ENCODE measurements around the gene COPS9. TPM values are rescaled to one million over a fixed set of nuclear protein-coding genes. Genes with fewer than 3 reads are reported as not detected.

The COPS9 gene
- total RNA-seq (40.4 and 48.7 TPM in 2 replicates), polyA plus RNA-seq (50.1 and 69.9 TPM in 2 replicates), polyA minus RNA-seq (25.6 and 41.1 TPM in 2 replicates)
- total RNA-seq (2013) = 83.3 TPM

GRCh38 chr2:240136013-240136670 lies at the start of gene COPS9:
Gene COPS9 (minus strand): TSS chr2:240136305. CDS start chr2:240136284, 21 bp downstream.
- peaks cover 0 to 23% of the 10 kb centered on the region in 2 experiments for H3K36me3 ChIP-seq (replicated peaks in 1 of 2; ENCODE audit: control extremely low read depth in 1 of 2, control insufficient read depth in 1 of 2, extremely low read depth in 1 of 2, insufficient read depth in 2 of 2, low read length in 1 of 2)
- peak within 1 kb of the TSS; percentile 84 for H3K27ac Mint-ChIP-seq
- H3K79me2 ChIP-seq (ENCODE audit: control insufficient read depth, insufficient read depth, low read length) = peaks cover 34% of the 10 kb centered on the region
- H2AFZ ChIP-seq (ENCODE audit: insufficient read depth, low read depth, low read length, poor library complexity, severe bottlenecking) = peak within 1 kb of the TSS; percentile 99
- H3K4me3 Mint-ChIP-seq = peak within 1 kb of the TSS; percentile 93
- H4K20me1 ChIP-seq (ENCODE audit: control insufficient read depth, insufficient read depth, low read length, poor library complexity, severe bottlenecking) = peaks cover 19% of the 10 kb centered on the region
- peak within 1 kb of the TSS; percentile 94 for H3K4me2 ChIP-seq (replicated peaks; ENCODE audit: low read depth, low read length, poor library complexity, severe bottlenecking)
- ChIA-PET POLR2A (no interaction called here), CTCF (no interaction called here)
- peak within 1 kb of the TSS; percentile 63 to 87 (median 67) for H3K4me3 ChIP-seq (ENCODE audit: control extremely low read depth in 1 of 5, extremely low read depth in 1 of 5, insufficient read depth in 1 of 5, low read depth in 2 of 5, low read length in 4 of 5)
- peak within 1 kb of the TSS; percentile 82 for H3K9ac ChIP-seq (ENCODE audit: low read length)
- peak; percentile 89 for DNase-seq
- H3K4me1 Mint-ChIP-seq = peaks cover 29% of the 10 kb centered on the region
- peaks cover 12 to 22% of the 10 kb centered on the region in 2 donors for H3K4me1 ChIP-seq (ENCODE audit: control insufficient read depth in 2 of 2, insufficient read depth in 2 of 2, low read length in 2 of 2)
- H3K9me3 Mint-ChIP-seq (ENCODE audit: insufficient read depth) = no peaks in the 10 kb centered on the region
- no peaks in the 10 kb centered on the region for H3K9me3 ChIP-seq (ENCODE audit: control extremely low read depth in 1 of 3, control insufficient read depth in 2 of 3, insufficient read depth in 1 of 3, low read length in 2 of 3)
- intact Hi-C loops (cut with micrococcal nuclease) = loop anchor here (2.0 to 5.0 kb wide), 3 partner anchors 301 to 734 kb away; partner anchors contain the start of genes CAPN10, GPC1 and HDAC4
- H3K27me3 ChIP-seq (replicated peaks in 1 of 4; ENCODE audit: control extremely low read depth in 1 of 4, control insufficient read depth in 3 of 4, insufficient read depth in 4 of 4, low read length in 3 of 4) = no peaks in the 10 kb centered on the region
- peak; percentile 88 for ATAC-seq (ENCODE audit: low read depth)
- under 1% methylated on average over 79 of the region's 79 CpGs for WGBS (ENCODE audit: insufficient coverage)
- H3K27ac ChIP-seq (ENCODE audit: low read length in 2 of 2) = peak within 1 kb of the TSS in 1 of 2 donors; percentile 68
- peaks cover 3% of the 10 kb centered on the region for H3K27me3 Mint-ChIP-seq
- TF ChIP-seq CTCF (IDR thresholded peaks at IDR 0.05) (no peak), EZH2 (IDR thresholded peaks at IDR 0.05; ENCODE audit: borderline replicate concordance, insufficient read depth, low read depth, low read length, poor library complexity, severe bottlenecking) (no peak)

DNA sequence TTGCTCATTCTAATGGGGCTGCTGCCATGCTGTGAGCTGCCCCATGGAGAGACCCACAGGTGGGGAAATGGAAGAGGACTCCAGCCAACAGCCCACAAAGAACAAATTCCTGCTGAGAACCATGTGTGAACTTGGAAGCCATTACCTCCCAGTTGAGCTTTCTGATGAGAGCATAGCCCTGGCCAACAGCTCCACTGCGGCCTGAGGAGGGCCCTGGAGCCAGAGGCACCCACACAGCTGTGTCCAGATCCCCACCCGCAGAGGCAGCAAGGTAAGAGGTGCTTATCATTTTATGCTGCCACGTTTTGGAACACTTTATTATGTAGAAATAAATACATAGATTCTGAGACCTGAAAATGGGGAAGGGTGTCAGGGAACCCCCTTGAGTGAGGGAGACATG lies 48.6 kb upstream of the COPS9 start:
- Histone ChIP-seq H4K20me1 (ENCODE audit: control insufficient read depth, insufficient read depth, low read length, poor library complexity, severe bottlenecking) (no peaks in the 10 kb centered on the region), H3K27ac (ENCODE audit: low read length in 2 of 2) (no peak overlapping the region), H3K9me3 (ENCODE audit: control extremely low read depth in 1 of 3, control insufficient read depth in 2 of 3, insufficient read depth in 1 of 3, low read length in 2 of 3) (peaks cover 0 to 13% (median 3%) of the 10 kb centered on the region in 3 donors), H3K4me2 (replicated peaks; ENCODE audit: low read depth, low read length, poor library complexity, severe bottlenecking) (no peak overlapping the region), H3K36me3 (replicated peaks in 1 of 2; ENCODE audit: control extremely low read depth in 1 of 2, control insufficient read depth in 1 of 2, extremely low read depth in 1 of 2, insufficient read depth in 2 of 2, low read length in 1 of 2) (no peaks in the 10 kb centered on the region), H3K4me3 (ENCODE audit: control extremely low read depth in 1 of 5, extremely low read depth in 1 of 5, insufficient read depth in 1 of 5, low read depth in 2 of 5, low read length in 4 of 5) (no peak overlapping the region), H3K27me3 (replicated peaks in 1 of 4; ENCODE audit: control extremely low read depth in 1 of 4, control insufficient read depth in 3 of 4, insufficient read depth in 4 of 4, low read length in 3 of 4) (no peaks in the 10 kb centered on the region), H3K79me2 (ENCODE audit: control insufficient read depth, insufficient read depth, low read length) (no peaks in the 10 kb centered on the region), H3K9ac (ENCODE audit: low read length) (no peak overlapping the region), H2AFZ (ENCODE audit: insufficient read depth, low read depth, low read length, poor library complexity, severe bottlenecking) (no peak overlapping the region), H3K4me1 (ENCODE audit: control insufficient read depth in 2 of 2, insufficient read depth in 2 of 2, low read length in 2 of 2) (no peaks in the 10 kb centered on the region)
- CTCF ChIA-PET = no interaction called here
- no peak overlapping the region for H3K4me3 Mint-ChIP-seq
- H3K27ac Mint-ChIP-seq = no peak overlapping the region
- H3K27me3 Mint-ChIP-seq = peaks cover 16% of the 10 kb centered on the region
- H3K4me1 Mint-ChIP-seq = no peaks in the 10 kb centered on the region
- TF ChIP-seq EZH2 (IDR thresholded peaks at IDR 0.05; ENCODE audit: borderline replicate concordance, insufficient read depth, low read depth, low read length, poor library complexity, severe bottlenecking) (no peak), CTCF (IDR thresholded peaks at IDR 0.05) (no peak)
- POLR2A ChIA-PET = no interaction called here
- DNase-seq (no peak), ATAC-seq (ENCODE audit: low read depth) (no peak)
- H3K9me3 Mint-ChIP-seq (ENCODE audit: insufficient read depth) = peaks cover 4% of the 10 kb centered on the region
- WGBS (ENCODE audit: insufficient coverage) = no CpG with 5 or more reads among the region's 3 CpGs
- intact Hi-C loops (cut with micrococcal nuclease) = no loop called here

Measured in B cell (primary cell).